NCI-H1930 (cell line): ENCODE results near the gene RETREG1.
"Not testable (repeated sequence)": the region's sequence is repeated elsewhere in the genome, so short reads cannot be mapped to it uniquely, and the experiment has no call there.

Experiments
- DNase-seq, 2 experiments: peaks; one replicate each; lab custom pipeline; 2025; lab: John Stamatoyannopoulos, UW

Gene RETREG1

GRCh38 chr5:16484081-16484480 lies 132.7 kb downstream of the RETREG1 start:
- no peak for DNase-seq

- no peak for DNase-seq
These were observed 133.4 kb downstream of the RETREG1 start for GRCh38 chr5:16483361-16483760.

- DNase-seq = no peak
These were observed 133.9 kb downstream of the RETREG1 start for GRCh38 chr5:16482891-16483290.

GRCh38 chr5:16480821-16481538 lies 135.8 kb downstream of the RETREG1 start:
- DNase-seq = no peak

- no peak for DNase-seq
These were observed 136.7 kb downstream of the RETREG1 start for GRCh38 chr5:16480144-16480543.

GRCh38 chr5:16477541-16477940 lies 139.3 kb downstream of the RETREG1 start:
- DNase-seq = no peak

GRCh38 chr5:16476417-16476816 lies 140.4 kb downstream of the RETREG1 start:
- not testable (repeated sequence) for DNase-seq

- no peak for DNase-seq
These were observed 145.4 kb downstream of the RETREG1 start for GRCh38 chr5:16471387-16471786.

GRCh38 chr5:16467363-16468219 lies 149.2 kb downstream of the RETREG1 start:
- DNase-seq = no peak

- DNase-seq = peak; percentile 94 to 95
These were observed 151.0 kb downstream of the RETREG1 start, which contains the start of gene ZNF622 for GRCh38 chr5:16465544-16466432. TSS of gene ZNF622 (minus strand) at chr5:16465800. CDS start at chr5:16465665, 135 bp downstream.

GRCh38 chr5:16464664-16465543 lies 151.9 kb downstream of the RETREG1 start:
- DNase-seq = no peak

- DNase-seq = no peak
These were observed 152.6 kb downstream of the RETREG1 start for GRCh38 chr5:16464231-16464630.

GRCh38 chr5:16461782-16462181 lies 155.0 kb downstream of the RETREG1 start:
- no peak for DNase-seq

- no peak for DNase-seq
These were observed 155.8 kb downstream of the RETREG1 start for GRCh38 chr5:16461026-16461425.

- DNase-seq = no peak
These were observed 157.3 kb downstream of the RETREG1 start for GRCh38 chr5:16459451-16459850.

GRCh38 chr5:16457853-16458252 lies 158.9 kb downstream of the RETREG1 start:
- DNase-seq = no peak

GRCh38 chr5:16457451-16457850 lies 159.3 kb downstream of the RETREG1 start:
- no peak for DNase-seq

GRCh38 chr5:16456103-16456832 lies 160.5 kb downstream of the RETREG1 start:
- DNase-seq = peak; percentile 44 to 79

- no peak for DNase-seq
These were observed 161.1 kb downstream of the RETREG1 start for GRCh38 chr5:16455668-16456067.

GRCh38 chr5:16454686-16455085 lies 162.1 kb downstream of the RETREG1 start:
- no peak for DNase-seq
